ENCODE results near the gene HPGD. TPM values are rescaled to one million over a fixed set of nuclear protein-coding genes. Genes with fewer than 3 reads are reported as not detected.

HPGD gene
- total RNA-seq, 2 experiments from 2014 or later, result 0.76 TPM; not detected in 1

DNA sequence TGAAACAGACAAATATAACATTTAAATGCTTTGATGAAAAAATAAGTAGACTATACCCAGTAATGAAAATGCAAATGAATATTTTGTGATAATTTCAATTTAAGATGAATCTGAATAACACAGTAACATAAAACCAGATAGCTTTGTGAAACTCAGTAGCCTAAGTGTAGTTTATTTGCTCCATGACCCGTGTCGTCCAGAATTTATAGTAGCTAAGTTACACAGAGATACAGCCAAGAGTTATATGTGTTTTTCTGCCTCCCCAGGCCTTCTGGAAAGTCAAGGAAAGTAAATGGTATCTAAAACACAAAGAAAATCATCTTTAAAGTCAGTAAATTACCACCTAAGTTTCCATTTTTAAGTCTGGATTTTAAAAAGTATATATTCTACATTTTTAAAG is 26.7 kb downstream of the HPGD start:
- ChIA-PET POLR2A (interaction anchor here (1.1 kb wide), 1 partner anchor 11 kb away, joined by 6 read pairs; no protein-coding TSS in a partner anchor), CTCF (ENCODE audit: unreplicated experiment) (no interaction called here)
- intact Hi-C loops (cut with micrococcal nuclease; ENCODE audit: unreplicated experiment), result no loop called here
- Histone ChIP-seq H3K4me1 (ENCODE audit: insufficient read depth, low read length, poor library complexity, severe bottlenecking) (no peaks in the 10 kb centered on the region), H4K20me1 (ENCODE audit: insufficient read depth, low read length) (no peaks in the 10 kb centered on the region), H2AFZ (ENCODE audit: low read length) (no peak overlapping the region), H3K36me3 (ENCODE audit: insufficient read depth, low read length) (no peaks in the 10 kb centered on the region), H3K4me3 (ENCODE audit: low read depth, low read length, poor library complexity, severe bottlenecking) (no peak overlapping the region), H3K9me2 (ENCODE audit: insufficient read depth, low read length) (no peaks in the 10 kb centered on the region), H3K79me2 (ENCODE audit: insufficient read depth, low read depth, low read length) (no peaks in the 10 kb centered on the region), H3K27ac (ENCODE audit: low read depth, low read length, poor library complexity, severe bottlenecking) (no peak overlapping the region), H3K9me3 (ENCODE audit: low read length) (no peaks in the 10 kb centered on the region), H3K4me2 (ENCODE audit: low read length) (no peak overlapping the region)
- no TSS peak for BruUV-seq (replicated peaks)
- no peak for TF ChIP-seq EZH2phosphoT487 (IDR thresholded peaks at IDR 0.05; ENCODE audit: borderline replicate concordance, low read depth, low read length)
- TF ChIP-seq, protein P1, sequence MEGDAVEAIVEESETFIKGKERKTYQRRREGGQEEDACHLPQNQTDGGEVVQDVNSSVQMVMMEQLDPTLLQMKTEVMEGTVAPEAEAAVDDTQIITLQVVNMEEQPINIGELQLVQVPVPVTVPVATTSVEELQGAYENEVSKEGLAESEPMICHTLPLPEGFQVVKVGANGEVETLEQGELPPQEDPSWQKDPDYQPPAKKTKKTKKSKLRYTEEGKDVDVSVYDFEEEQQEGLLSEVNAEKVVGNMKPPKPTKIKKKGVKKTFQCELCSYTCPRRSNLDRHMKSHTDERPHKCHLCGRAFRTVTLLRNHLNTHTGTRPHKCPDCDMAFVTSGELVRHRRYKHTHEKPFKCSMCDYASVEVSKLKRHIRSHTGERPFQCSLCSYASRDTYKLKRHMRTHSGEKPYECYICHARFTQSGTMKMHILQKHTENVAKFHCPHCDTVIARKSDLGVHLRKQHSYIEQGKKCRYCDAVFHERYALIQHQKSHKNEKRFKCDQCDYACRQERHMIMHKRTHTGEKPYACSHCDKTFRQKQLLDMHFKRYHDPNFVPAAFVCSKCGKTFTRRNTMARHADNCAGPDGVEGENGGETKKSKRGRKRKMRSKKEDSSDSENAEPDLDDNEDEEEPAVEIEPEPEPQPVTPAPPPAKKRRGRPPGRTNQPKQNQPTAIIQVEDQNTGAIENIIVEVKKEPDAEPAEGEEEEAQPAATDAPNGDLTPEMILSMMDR (conservative IDR thresholded peaks at IDR 0.05; ENCODE audit: low read length), result no peak
- no peak for DNase-seq (ENCODE audit: low spot score)

- Histone ChIP-seq H3K79me2 (ENCODE audit: insufficient read depth, low read depth, low read length) (no peaks in the 10 kb centered on the region), H3K4me3 (ENCODE audit: low read depth, low read length, poor library complexity, severe bottlenecking) (no peak overlapping the region), H3K36me3 (ENCODE audit: insufficient read depth, low read length) (no peaks in the 10 kb centered on the region), H3K9me3 (ENCODE audit: low read length) (no peaks in the 10 kb centered on the region), H2AFZ (ENCODE audit: low read length) (no peak overlapping the region), H3K4me2 (ENCODE audit: low read length) (no peak overlapping the region), H3K4me1 (ENCODE audit: insufficient read depth, low read length, poor library complexity, severe bottlenecking) (no peaks in the 10 kb centered on the region), H3K9me2 (ENCODE audit: insufficient read depth, low read length) (no peaks in the 10 kb centered on the region), H4K20me1 (ENCODE audit: insufficient read depth, low read length) (no peaks in the 10 kb centered on the region), H3K27ac (ENCODE audit: low read depth, low read length, poor library complexity, severe bottlenecking) (no peak overlapping the region)
- CTCF ChIA-PET (ENCODE audit: unreplicated experiment), result no interaction called here
- TF ChIP-seq EZH2phosphoT487 (IDR thresholded peaks at IDR 0.05; ENCODE audit: borderline replicate concordance, low read depth, low read length), result no peak
- TF ChIP-seq, protein P1 (conservative IDR thresholded peaks at IDR 0.05; ENCODE audit: low read length), result no peak
- POLR2A ChIA-PET, result interaction anchor here (0.6 kb wide), 1 partner anchor 87 kb away, joined by 3 read pairs; no protein-coding TSS in a partner anchor
- intact Hi-C loops (cut with micrococcal nuclease; ENCODE audit: unreplicated experiment), result no loop called here
- BruUV-seq (replicated peaks), result no TSS peak
- DNase-seq (ENCODE audit: low spot score), result no peak
These were observed 27.6 kb downstream of the HPGD start for GRCh38 chr4:174494726-174495125.

DNA sequence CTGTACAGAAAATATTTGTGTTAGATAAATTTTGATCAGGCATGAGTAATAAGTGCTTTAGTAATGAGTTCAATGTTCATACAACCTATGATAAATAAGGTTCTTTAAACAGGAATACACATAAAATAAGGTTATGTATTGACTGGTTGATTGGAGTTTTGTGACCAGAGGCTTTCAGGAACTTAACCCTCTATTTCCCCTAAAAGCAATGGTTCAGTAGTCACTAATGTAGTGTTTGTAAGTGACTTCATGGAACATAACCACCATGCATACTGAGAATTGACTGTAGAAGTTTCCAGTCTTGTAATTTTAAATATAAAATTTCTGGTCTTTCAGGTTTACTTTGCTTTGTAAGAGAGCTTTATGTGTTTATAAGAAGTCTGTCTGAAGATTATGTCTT is 28.1 kb downstream of the HPGD start:
- Histone ChIP-seq H3K27ac (ENCODE audit: low read depth, low read length, poor library complexity, severe bottlenecking) (no peak overlapping the region), H2AFZ (ENCODE audit: low read length) (no peak overlapping the region), H3K4me2 (ENCODE audit: low read length) (no peak overlapping the region), H4K20me1 (ENCODE audit: insufficient read depth, low read length) (no peaks in the 10 kb centered on the region), H3K4me1 (ENCODE audit: insufficient read depth, low read length, poor library complexity, severe bottlenecking) (no peaks in the 10 kb centered on the region), H3K36me3 (ENCODE audit: insufficient read depth, low read length) (no peaks in the 10 kb centered on the region), H3K9me3 (ENCODE audit: low read length) (no peaks in the 10 kb centered on the region), H3K4me3 (ENCODE audit: low read depth, low read length, poor library complexity, severe bottlenecking) (no peak overlapping the region), H3K9me2 (ENCODE audit: insufficient read depth, low read length) (no peaks in the 10 kb centered on the region), H3K79me2 (ENCODE audit: insufficient read depth, low read depth, low read length) (no peaks in the 10 kb centered on the region)
- POLR2A ChIA-PET, result no interaction called here
- TF ChIP-seq, protein P1 (conservative IDR thresholded peaks at IDR 0.05; ENCODE audit: low read length), result no peak
- TF ChIP-seq EZH2phosphoT487 (IDR thresholded peaks at IDR 0.05; ENCODE audit: borderline replicate concordance, low read depth, low read length), result no peak
- BruUV-seq (replicated peaks), result no TSS peak
- intact Hi-C loops (cut with micrococcal nuclease; ENCODE audit: unreplicated experiment), result no loop called here
- CTCF ChIA-PET (ENCODE audit: unreplicated experiment), result no interaction called here
- no peak for DNase-seq (ENCODE audit: low spot score)
